Karpas-422 (cell line): Measurements from ENCODE around the gene RANBP3. TPM values are rescaled to one million over a fixed set of nuclear protein-coding genes. Genes with fewer than 3 reads are reported as not detected.
"Not testable (repeated sequence)": the region's sequence is repeated elsewhere in the genome, so short reads cannot be mapped to it uniquely, and the experiment has no call there.

Source experiments
- DNase-seq: peaks from one replicate; pipeline ENCODE4 v3.0.0-alpha.2; 2015
- H2AFZ ChIP-seq: fragments of 200-600 bp; sonication (generic); 2 replicates; pipeline ENCODE4 v1.6.1; 2014; ENCODE audit warnings: antibody characterized with exemption, low read length, mixed read lengths
- H3K27ac ChIP-seq: fragments of 200-600 bp; sonication (generic); 2 replicates; pipeline ENCODE4 v1.5.1; 2014; ENCODE audit warnings: mild to moderate bottlenecking, low read length, moderate library complexity
- H3K27me3 ChIP-seq: fragments of 200-600 bp; sonication (generic); 2 replicates; pipeline ENCODE4 v1.6.1; 2014; ENCODE audit warnings: low read length, mixed read lengths
- H3K36me3 ChIP-seq: fragments of 200-600 bp; sonication (generic); 2 replicates; pipeline ENCODE4 v1.6.1; 2014; ENCODE audit warnings: low read length, mixed read lengths; ENCODE audit not compliant: insufficient read depth
- H3K4me1 ChIP-seq: fragments of 200-600 bp; sonication (generic); 2 replicates; pipeline ENCODE4 v1.6.1; 2014; ENCODE audit warnings: mild to moderate bottlenecking, low read length, mixed read lengths
- H3K4me2 ChIP-seq: fragments of 200-600 bp; sonication (generic); 2 replicates; pipeline ENCODE4 v1.6.1; 2014; ENCODE audit warnings: low read length, low read depth, mild to moderate bottlenecking; ENCODE audit not compliant: poor library complexity, severe bottlenecking
- H3K4me3 ChIP-seq: fragments of 200-600 bp; sonication (generic); 2 replicates; pipeline ENCODE4 v1.5.1; 2014; ENCODE audit warnings: mild to moderate bottlenecking, antibody characterized with exemption, low read length, mixed read lengths
- H3K79me2 ChIP-seq: fragments of 200-600 bp; sonication (generic); 2 replicates; pipeline ENCODE4 v1.6.1; 2014; ENCODE audit warnings: mild to moderate bottlenecking, low read length, mixed read lengths
- H3K9ac ChIP-seq: fragments of 200-600 bp; sonication (generic); 2 replicates; pipeline ENCODE4 v1.6.0; 2014; ENCODE audit warnings: low read length
- H3K9me2 ChIP-seq: fragments of 200-600 bp; sonication (generic), shearing (Covaris generic); replicated peaks from 2 replicates; pipeline ENCODE4 v1.6.0; 2014; ENCODE audit warnings: mild to moderate bottlenecking, low read length, moderate library complexity; ENCODE audit not compliant: insufficient read depth
- H3K9me3 ChIP-seq: fragments of 300-700, 200-600 bp; sonication (generic); 2 replicates; pipeline ENCODE4 v1.6.1; 2014; ENCODE audit warnings: low read length, mixed read lengths
- H4K20me1 ChIP-seq: fragments of 200-600 bp; sonication (generic); 2 replicates; pipeline ENCODE4 v1.6.1; 2014; ENCODE audit warnings: mild to moderate bottlenecking, antibody characterized with exemption, low read length, low read depth; ENCODE audit not compliant: insufficient read depth
- total RNA-seq: library from RNA; depleted of rRNA; stranded (reverse); fragments of >200 nt; shearing (Covaris generic); gene quantifications from 2 replicates; pipeline ENCODE4 v1.2.3, GENCODE V29; 2014; ENCODE audit warnings: low replicate concordance

The RANBP3 gene
- total RNA-seq, 1 experiment from 2014 or later, result 34.0 TPM

DNA sequence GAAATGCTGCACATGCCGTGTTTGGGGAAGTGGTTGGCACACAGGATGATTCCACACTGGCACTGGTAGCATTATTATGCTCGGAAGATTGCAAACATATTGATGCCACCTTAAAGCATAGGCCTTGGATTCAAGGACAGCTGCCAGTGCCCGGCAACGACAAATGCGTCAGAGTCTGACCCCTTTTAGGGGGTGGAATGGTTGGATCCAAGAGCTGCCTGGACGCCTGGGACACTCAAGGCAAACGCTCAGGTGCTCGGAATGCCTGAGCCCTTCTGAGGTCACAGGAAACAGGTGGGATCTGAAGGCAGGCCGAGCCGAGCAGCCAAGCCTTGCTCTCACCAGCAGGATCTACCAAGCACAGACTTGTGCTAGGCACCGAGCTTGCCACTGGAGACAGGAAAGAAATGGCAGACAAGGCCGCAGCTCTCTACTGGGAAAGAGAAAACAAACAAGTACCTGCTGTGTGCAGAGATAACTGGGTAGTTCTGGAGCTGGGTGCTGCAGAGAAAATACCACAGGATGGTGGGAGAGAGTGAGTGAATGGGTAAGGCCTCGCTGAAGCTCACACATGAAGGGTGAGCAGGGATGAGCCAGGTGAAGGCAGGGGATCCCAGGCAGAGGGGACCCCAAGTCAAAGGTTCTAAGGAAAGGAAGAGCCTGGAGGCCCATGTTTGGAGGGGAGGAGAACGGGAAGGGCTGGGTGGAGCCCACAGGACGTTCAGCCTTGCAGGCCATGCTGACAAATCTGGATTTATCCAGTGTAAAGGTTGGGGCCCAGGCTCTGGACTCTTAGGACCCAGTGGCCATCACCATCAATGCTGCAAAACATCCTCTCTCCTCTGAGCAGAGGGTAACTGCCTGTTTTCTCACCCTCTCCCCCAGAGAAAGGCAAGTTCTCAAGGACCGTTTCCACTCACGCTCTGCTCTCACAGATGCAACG lies 9.2 kb downstream of the RANBP3 start:
- no peaks in the 10 kb centered on the region for H3K9me3 ChIP-seq
- no peaks in the 10 kb centered on the region for H3K9me2 ChIP-seq
- H2AFZ ChIP-seq, result no peak overlapping the region
- H3K27me3 ChIP-seq, result no peaks in the 10 kb centered on the region
- DNase-seq, result peak; percentile 48
- H3K79me2 ChIP-seq, result peaks cover 100% of the 10 kb centered on the region
- no peak overlapping the region; the same call in 1 of the 2 replicates for H3K4me3 ChIP-seq
- no peak overlapping the region for H3K27ac ChIP-seq
- peak overlapping the region; percentile 32; the same call in 1 of the 2 replicates for H3K9ac ChIP-seq
- peaks cover 30% of the 10 kb centered on the region for H3K4me1 ChIP-seq
- peaks cover 75% of the 10 kb centered on the region for H4K20me1 ChIP-seq
- peak overlapping the region; percentile 49 for H3K4me2 ChIP-seq
- peaks cover 4% of the 10 kb centered on the region; the same call in 1 of the 2 replicates for H3K36me3 ChIP-seq

DNA sequence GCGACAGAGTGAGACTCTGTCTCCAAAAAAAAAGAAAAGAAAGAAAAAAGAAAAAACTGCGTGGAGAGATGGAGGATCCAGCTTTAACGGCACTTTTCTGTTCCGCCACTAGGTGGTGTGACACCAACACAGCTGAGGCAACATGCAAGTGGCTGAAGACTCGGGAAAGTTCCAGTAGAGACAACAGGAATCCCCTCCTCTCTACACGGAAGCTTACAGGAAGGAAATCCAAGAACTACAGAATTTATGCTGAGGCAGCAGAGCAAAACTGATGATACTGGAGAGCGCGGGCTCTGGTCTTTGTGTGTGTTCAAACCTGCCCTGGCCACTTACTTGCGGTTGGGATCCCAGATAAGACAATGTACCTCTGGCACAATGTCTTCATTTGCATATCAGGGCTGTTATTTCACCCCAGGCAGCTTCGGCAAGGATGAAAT lies 9.9 kb downstream of the RANBP3 start:
- Histone ChIP-seq H3K4me2 (peak overlapping the region; percentile 49), H4K20me1 (peaks cover 75% of the 10 kb centered on the region), H3K4me3 (no peak overlapping the region; the same call in 1 of the 2 replicates), H3K9me3 (no peaks in the 10 kb centered on the region), H3K9ac (peak overlapping the region; percentile 32; the same call in 1 of the 2 replicates), H3K27ac (no peak overlapping the region), H3K4me1 (peaks cover 30% of the 10 kb centered on the region), H3K36me3 (0 out of 2 replicates have a peak, but pooled peaks cover 3% of the 10 kb centered on the region), H3K27me3 (no peaks in the 10 kb centered on the region), H2AFZ (no peak overlapping the region), H3K79me2 (peaks cover 100% of the 10 kb centered on the region), H3K9me2 (no peaks in the 10 kb centered on the region)
- peak; percentile 79 for DNase-seq

DNA sequence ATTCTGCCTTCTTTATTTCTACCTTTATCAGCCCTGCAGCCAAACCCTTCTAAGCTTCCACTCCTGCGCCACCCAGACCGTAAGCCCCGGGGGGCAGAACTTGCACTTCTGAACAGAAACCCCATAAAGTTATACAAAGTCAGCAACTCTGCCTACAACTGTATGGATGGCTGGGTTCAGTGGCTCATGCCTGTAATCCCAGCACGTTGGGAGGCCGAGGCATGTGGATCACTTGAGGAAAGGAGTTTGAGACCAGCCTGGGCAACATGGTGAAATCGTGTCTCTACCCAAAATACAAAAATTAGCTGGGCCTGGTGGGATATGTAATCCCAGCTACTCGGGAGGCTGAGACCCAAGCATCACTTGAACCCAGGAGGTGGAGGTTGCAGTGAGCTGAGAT lies 10.4 kb downstream of the RANBP3 start:
- H2AFZ ChIP-seq, result no peak overlapping the region
- H3K4me3 ChIP-seq, result no peak overlapping the region
- H3K4me2 ChIP-seq, result no peak overlapping the region
- H3K9ac ChIP-seq, result no peak overlapping the region
- H3K4me1 ChIP-seq, result peaks cover 30% of the 10 kb centered on the region
- H3K27ac ChIP-seq, result no peak overlapping the region
- no peaks in the 10 kb centered on the region for H3K9me2 ChIP-seq
- H3K79me2 ChIP-seq, result peaks cover 100% of the 10 kb centered on the region
- H3K36me3 ChIP-seq, result 0 out of 2 replicates have a peak, but pooled peaks cover 3% of the 10 kb centered on the region
- no peaks in the 10 kb centered on the region for H3K9me3 ChIP-seq
- peaks cover 74% of the 10 kb centered on the region for H4K20me1 ChIP-seq
- DNase-seq, result no peak
- H3K27me3 ChIP-seq, result no peaks in the 10 kb centered on the region

DNA sequence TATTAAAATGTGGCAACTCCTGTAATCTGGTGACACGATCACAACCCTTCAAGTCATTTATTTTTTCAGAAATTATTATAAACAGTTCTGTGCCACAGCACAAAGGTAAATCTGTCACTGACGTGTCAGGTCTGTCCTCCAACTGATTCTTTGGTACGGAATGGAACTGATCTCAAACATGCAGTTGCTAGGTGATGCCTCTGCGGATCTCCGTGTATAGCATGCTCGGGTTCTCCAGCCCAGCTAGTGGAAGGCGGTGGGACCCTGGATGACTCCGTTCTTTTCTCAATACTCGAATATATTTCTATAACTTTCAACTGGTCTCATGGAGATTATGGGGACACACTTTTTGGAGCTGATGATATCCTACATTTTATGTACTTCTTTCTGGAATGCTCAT lies 11.0 kb downstream of the RANBP3 start:
- no peaks in the 10 kb centered on the region for H3K9me3 ChIP-seq
- peaks cover 80% of the 10 kb centered on the region for H4K20me1 ChIP-seq
- H3K79me2 ChIP-seq, result peaks cover 100% of the 10 kb centered on the region
- no peaks in the 10 kb centered on the region for H3K9me2 ChIP-seq
- no peak overlapping the region for H3K4me2 ChIP-seq
- no peak overlapping the region for H3K9ac ChIP-seq
- no peak overlapping the region for H2AFZ ChIP-seq
- peaks cover 30% of the 10 kb centered on the region for H3K4me1 ChIP-seq
- H3K27me3 ChIP-seq, result no peaks in the 10 kb centered on the region
- H3K27ac ChIP-seq, result no peak overlapping the region
- H3K36me3 ChIP-seq, result 0 out of 2 replicates have a peak, but pooled peaks cover 3% of the 10 kb centered on the region
- no peak overlapping the region for H3K4me3 ChIP-seq
- no peak for DNase-seq

DNA sequence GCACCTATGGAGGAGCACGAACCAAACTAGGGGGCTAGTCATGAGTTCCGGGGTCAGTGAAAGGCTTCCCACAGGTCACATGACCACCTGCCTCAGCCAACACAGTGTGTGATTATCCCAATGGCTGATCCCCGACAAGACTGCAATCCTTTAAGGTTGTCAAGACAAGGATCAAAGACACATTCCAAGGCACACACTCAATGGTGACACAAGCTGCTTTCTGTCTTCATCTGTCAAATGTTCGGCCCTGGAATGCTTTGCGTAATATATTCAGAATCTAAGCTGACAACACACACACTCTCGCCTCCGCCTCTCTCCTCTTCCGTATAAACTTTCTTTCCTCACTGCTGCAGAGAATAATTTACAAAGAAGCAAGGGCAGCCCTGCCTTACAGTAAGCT lies 11.7 kb downstream of the RANBP3 start:
- Histone ChIP-seq H2AFZ (no peak overlapping the region), H3K4me3 (no peak overlapping the region), H4K20me1 (peaks cover 85% of the 10 kb centered on the region), H3K9me2 (no peaks in the 10 kb centered on the region), H3K36me3 (0 out of 2 replicates have a peak, but pooled peaks cover 3% of the 10 kb centered on the region), H3K27me3 (no peaks in the 10 kb centered on the region), H3K4me2 (no peak overlapping the region), H3K9me3 (no peaks in the 10 kb centered on the region), H3K4me1 (peaks cover 30% of the 10 kb centered on the region), H3K27ac (no peak overlapping the region), H3K79me2 (peaks cover 98% of the 10 kb centered on the region), H3K9ac (no peak overlapping the region)
- DNase-seq, result no peak

DNA sequence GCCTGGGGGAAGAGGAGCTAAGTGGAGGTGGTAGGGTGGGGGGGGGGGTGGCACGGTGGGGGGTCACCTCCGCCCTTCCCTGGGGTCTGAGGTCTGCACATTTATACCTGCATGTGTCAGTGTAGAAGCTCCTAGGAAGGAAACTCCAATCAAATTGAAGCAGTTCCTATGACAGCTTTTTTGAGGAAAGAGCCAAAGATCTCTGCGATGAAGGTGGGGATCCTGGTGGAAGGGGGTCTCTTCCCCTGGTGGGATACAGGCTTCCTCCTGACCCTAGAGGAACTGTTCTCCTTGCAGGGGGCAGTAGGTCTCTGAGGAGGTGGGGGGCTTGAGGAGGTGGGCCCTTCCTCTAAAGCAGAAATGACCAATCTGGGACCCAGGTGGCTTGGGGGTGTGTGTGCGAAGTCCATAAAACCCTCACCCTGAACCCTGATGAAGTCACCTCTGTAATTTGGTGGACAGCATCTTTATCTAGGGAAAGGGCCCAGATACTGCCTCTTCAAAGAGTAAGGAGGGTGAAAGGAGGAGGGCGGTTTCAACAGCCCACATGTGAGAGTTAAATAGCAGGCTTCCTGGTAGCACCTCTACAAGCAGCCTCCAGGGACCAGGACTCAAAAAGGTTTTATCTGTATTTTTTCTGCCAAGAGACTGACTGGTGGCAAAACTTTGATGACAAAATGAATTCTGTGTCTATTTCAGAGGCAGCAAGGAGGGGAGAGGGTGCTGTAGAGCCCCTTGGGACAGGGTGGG lies 12.9 kb downstream of the RANBP3 start:
- H3K36me3 ChIP-seq, result 0 out of 2 replicates have a peak, but pooled peaks cover 3% of the 10 kb centered on the region
- no peak overlapping the region for H2AFZ ChIP-seq
- H3K27ac ChIP-seq, result no peak overlapping the region
- DNase-seq, result no peak
- peaks cover 97% of the 10 kb centered on the region for H3K79me2 ChIP-seq
- H3K9ac ChIP-seq, result no peak overlapping the region
- no peaks in the 10 kb centered on the region for H3K27me3 ChIP-seq
- peaks cover 27% of the 10 kb centered on the region for H3K4me1 ChIP-seq
- no peak overlapping the region for H3K4me2 ChIP-seq
- no peaks in the 10 kb centered on the region for H3K9me2 ChIP-seq
- H3K9me3 ChIP-seq, result no peaks in the 10 kb centered on the region
- H3K4me3 ChIP-seq, result no peak overlapping the region
- peaks cover 85% of the 10 kb centered on the region for H4K20me1 ChIP-seq

DNA sequence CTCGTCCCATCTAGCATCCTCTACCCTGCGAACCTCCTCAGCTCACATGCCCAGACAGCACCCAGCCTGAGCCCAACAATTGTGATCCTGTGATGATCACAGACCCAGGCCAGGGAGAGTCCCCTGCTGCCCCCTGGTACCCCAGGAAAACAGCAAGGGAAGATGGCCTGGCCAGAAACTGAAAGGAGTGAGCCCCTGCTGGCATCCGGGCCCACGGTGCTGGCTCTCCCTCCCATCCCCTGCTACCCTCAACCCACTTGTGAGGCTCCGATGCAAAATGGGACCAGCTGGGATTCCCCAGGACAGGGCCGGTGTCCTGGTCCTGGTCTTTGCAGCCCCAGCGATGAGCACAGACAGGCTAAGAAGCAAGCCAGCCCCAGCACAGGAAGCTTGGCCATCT lies 14.1 kb downstream of the RANBP3 start:
- Histone ChIP-seq H3K4me2 (no peak overlapping the region), H3K9me3 (no peaks in the 10 kb centered on the region), H3K27ac (no peak overlapping the region), H3K79me2 (peaks cover 97% of the 10 kb centered on the region), H3K27me3 (no peaks in the 10 kb centered on the region), H2AFZ (no peak overlapping the region), H3K9ac (no peak overlapping the region), H3K4me3 (no peak overlapping the region), H3K36me3 (0 out of 2 replicates have a peak, but pooled peaks cover 3% of the 10 kb centered on the region), H3K9me2 (no peaks in the 10 kb centered on the region), H4K20me1 (peaks cover 84% of the 10 kb centered on the region), H3K4me1 (peaks cover 16% of the 10 kb centered on the region)
- DNase-seq, result no peak

DNA sequence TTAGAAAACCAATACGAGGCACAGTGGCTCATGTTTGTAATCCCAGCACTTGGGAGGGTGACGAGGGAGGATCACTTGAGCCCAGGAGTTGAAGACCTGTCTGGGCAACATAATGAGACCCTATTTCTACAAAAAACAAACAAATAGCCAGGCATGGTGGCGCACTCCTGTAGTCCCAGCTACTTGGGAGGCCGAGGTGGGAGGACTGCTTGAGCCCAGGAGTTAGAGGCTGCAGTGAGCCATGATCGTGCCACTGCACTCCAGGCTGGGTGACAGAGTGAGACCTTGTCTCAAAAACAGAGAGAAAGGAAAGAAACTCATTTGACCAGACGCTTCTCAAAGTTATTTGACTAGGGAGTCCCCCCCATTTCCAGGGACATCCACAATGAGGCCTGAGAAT lies 14.7 kb downstream of the RANBP3 start:
- H3K4me1 ChIP-seq, H3K4me2 ChIP-seq, H3K27ac ChIP-seq, H3K9ac ChIP-seq, H3K9me3 ChIP-seq, H2AFZ ChIP-seq, H3K4me3 ChIP-seq, H3K36me3 ChIP-seq, H3K9me2 ChIP-seq, H3K27me3 ChIP-seq, DNase-seq: not testable (repeated sequence)
- peaks cover 97% of the 10 kb centered on the region for H3K79me2 ChIP-seq
- peaks cover 84% of the 10 kb centered on the region for H4K20me1 ChIP-seq
